ENCODE data around the gene SPAG6. TPM values are rescaled to one million over a fixed set of nuclear protein-coding genes. Genes with fewer than 3 reads are reported as not detected.

SPAG6 gene
- total and polyA plus RNA-seq, 4 donors = 0.23 TPM; not detected in 3

DNA sequence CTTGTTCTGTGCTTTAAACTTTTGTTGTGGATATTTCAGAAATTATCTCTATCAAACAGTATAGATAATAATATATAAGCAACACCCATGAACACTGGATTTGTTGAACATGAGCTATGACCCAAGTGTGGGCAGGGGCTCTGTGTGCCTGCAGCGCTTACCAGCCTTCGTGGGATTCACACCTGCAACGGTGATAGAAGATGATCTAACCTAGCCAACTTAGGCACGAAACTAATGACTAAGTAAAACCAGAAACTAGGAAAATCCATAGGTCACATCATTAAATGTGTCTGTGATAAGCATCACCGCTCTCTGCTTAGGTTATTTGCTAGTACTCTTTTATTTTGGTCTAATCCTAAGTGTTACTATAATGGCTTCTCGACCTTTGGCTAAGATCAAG is 18.0 kb downstream of the SPAG6 start:
- no peak overlapping the region for H3K4me3 ChIP-seq (ENCODE audit: low read depth in 1 of 3, low read length in 3 of 3)
- WGBS = 92% methylated on average over 6 of the region's 6 CpGs
- no peaks in the 10 kb centered on the region for H3K4me1 ChIP-seq (ENCODE audit: control insufficient read depth in 4 of 4, insufficient read depth in 4 of 4, low read length in 3 of 4)
- H3K36me3 ChIP-seq (ENCODE audit: control insufficient read depth in 4 of 4, insufficient read depth in 3 of 4, low read depth in 1 of 4, low read length in 3 of 4) = no peaks in the 10 kb centered on the region
- H3K27me3 ChIP-seq (ENCODE audit: control insufficient read depth in 4 of 4, insufficient read depth in 4 of 4, low read length in 3 of 4) = no peaks in the 10 kb centered on the region
- DNase-seq (ENCODE audit: low spot score) = no peak
- no peak overlapping the region for H3K27ac ChIP-seq (ENCODE audit: low read depth in 1 of 2, low read length in 2 of 2)
- TF ChIP-seq GABPA (IDR thresholded peaks at IDR 0.05 in 1 of 2, conservative IDR thresholded peaks at IDR 0.05 in 1 of 2) (no peak), FOXA1 (IDR thresholded peaks at IDR 0.05) (no peak), RAD21 (IDR thresholded peaks at IDR 0.05) (no peak), SP1 (IDR thresholded peaks at IDR 0.05) (no peak), EGR1 (IDR thresholded peaks at IDR 0.05; ENCODE audit: low read depth in 2 of 2) (no peak), RXRA (IDR thresholded peaks at IDR 0.05) (no peak), NR2F2 (IDR thresholded peaks at IDR 0.05) (no peak), HNF4G (IDR thresholded peaks at IDR 0.05) (no peak), HNF4A (conservative IDR thresholded peaks at IDR 0.05) (no peak), YY1 (IDR thresholded peaks at IDR 0.05) (no peak), FOXA2 (IDR thresholded peaks at IDR 0.05) (no peak), JUND (IDR thresholded peaks at IDR 0.05) (no peak)
- TF ChIP-seq, protein P1, sequence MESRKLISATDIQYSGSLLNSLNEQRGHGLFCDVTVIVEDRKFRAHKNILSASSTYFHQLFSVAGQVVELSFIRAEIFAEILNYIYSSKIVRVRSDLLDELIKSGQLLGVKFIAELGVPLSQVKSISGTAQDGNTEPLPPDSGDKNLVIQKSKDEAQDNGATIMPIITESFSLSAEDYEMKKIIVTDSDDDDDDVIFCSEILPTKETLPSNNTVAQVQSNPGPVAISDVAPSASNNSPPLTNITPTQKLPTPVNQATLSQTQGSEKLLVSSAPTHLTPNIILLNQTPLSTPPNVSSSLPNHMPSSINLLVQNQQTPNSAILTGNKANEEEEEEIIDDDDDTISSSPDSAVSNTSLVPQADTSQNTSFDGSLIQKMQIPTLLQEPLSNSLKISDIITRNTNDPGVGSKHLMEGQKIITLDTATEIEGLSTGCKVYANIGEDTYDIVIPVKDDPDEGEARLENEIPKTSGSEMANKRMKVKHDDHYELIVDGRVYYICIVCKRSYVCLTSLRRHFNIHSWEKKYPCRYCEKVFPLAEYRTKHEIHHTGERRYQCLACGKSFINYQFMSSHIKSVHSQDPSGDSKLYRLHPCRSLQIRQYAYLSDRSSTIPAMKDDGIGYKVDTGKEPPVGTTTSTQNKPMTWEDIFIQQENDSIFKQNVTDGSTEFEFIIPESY (IDR thresholded peaks at IDR 0.05) = no peak
- TF ChIP-seq, protein P2, sequence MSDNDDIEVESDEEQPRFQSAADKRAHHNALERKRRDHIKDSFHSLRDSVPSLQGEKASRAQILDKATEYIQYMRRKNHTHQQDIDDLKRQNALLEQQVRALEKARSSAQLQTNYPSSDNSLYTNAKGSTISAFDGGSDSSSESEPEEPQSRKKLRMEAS (IDR thresholded peaks at IDR 0.05) = no peak
- TF ChIP-seq, protein P3, sequence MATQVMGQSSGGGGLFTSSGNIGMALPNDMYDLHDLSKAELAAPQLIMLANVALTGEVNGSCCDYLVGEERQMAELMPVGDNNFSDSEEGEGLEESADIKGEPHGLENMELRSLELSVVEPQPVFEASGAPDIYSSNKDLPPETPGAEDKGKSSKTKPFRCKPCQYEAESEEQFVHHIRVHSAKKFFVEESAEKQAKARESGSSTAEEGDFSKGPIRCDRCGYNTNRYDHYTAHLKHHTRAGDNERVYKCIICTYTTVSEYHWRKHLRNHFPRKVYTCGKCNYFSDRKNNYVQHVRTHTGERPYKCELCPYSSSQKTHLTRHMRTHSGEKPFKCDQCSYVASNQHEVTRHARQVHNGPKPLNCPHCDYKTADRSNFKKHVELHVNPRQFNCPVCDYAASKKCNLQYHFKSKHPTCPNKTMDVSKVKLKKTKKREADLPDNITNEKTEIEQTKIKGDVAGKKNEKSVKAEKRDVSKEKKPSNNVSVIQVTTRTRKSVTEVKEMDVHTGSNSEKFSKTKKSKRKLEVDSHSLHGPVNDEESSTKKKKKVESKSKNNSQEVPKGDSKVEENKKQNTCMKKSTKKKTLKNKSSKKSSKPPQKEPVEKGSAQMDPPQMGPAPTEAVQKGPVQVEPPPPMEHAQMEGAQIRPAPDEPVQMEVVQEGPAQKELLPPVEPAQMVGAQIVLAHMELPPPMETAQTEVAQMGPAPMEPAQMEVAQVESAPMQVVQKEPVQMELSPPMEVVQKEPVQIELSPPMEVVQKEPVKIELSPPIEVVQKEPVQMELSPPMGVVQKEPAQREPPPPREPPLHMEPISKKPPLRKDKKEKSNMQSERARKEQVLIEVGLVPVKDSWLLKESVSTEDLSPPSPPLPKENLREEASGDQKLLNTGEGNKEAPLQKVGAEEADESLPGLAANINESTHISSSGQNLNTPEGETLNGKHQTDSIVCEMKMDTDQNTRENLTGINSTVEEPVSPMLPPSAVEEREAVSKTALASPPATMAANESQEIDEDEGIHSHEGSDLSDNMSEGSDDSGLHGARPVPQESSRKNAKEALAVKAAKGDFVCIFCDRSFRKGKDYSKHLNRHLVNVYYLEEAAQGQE (IDR thresholded peaks at IDR 0.05) = no peak
- TF ChIP-seq, protein P4, sequence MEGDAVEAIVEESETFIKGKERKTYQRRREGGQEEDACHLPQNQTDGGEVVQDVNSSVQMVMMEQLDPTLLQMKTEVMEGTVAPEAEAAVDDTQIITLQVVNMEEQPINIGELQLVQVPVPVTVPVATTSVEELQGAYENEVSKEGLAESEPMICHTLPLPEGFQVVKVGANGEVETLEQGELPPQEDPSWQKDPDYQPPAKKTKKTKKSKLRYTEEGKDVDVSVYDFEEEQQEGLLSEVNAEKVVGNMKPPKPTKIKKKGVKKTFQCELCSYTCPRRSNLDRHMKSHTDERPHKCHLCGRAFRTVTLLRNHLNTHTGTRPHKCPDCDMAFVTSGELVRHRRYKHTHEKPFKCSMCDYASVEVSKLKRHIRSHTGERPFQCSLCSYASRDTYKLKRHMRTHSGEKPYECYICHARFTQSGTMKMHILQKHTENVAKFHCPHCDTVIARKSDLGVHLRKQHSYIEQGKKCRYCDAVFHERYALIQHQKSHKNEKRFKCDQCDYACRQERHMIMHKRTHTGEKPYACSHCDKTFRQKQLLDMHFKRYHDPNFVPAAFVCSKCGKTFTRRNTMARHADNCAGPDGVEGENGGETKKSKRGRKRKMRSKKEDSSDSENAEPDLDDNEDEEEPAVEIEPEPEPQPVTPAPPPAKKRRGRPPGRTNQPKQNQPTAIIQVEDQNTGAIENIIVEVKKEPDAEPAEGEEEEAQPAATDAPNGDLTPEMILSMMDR (IDR thresholded peaks at IDR 0.05; ENCODE audit: low read depth, low read length, missing input control) = no peak
- TF ChIP-seq, protein P5, sequence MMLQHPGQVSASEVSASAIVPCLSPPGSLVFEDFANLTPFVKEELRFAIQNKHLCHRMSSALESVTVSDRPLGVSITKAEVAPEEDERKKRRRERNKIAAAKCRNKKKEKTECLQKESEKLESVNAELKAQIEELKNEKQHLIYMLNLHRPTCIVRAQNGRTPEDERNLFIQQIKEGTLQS (IDR thresholded peaks at IDR 0.05) = no peak
- H3K9me3 ChIP-seq (ENCODE audit: control insufficient read depth in 4 of 4, low read length in 3 of 4) = no peaks in the 10 kb centered on the region
- no peak overlapping the region for H3K9ac ChIP-seq (ENCODE audit: low read depth in 1 of 2, low read length in 2 of 2)

Data from liver (tissue), 9 donors.